OCI-LY3 (cell line): ENCODE results near the gene EFNA4.

Source experiments
- CTCF ChIP-seq: fragments of 200-600, 300-600 bp; sonication (generic); IDR thresholded peaks from 2 replicates; pipeline ENCODE4 v1.5.1; 2014; ENCODE audit warnings: antibody characterized with exemption, low read length, low read depth
- EZH2phosphoT487 ChIP-seq: fragments of 200-600 bp; shearing (Covaris generic); IDR thresholded peaks from 2 replicates; pipeline ENCODE4 v1.6.1; 2018; ENCODE audit warnings: antibody characterized with exemption, mixed run types, low read depth

- no peak for TF ChIP-seq CTCF
- TF ChIP-seq EZH2phosphoT487, result no peak
These were observed 39.2 kb upstream of the EFNA4 start for GRCh38 chr1:155024315-155024714.
